Activated T-cell treated with anti-CD3 and anti-CD28 coated beads, Interleukin-2, amount 50 U/mL, for 72 hours (primary cell): ENCODE data around the gene ROR1. TPM values are rescaled to one million over a fixed set of nuclear protein-coding genes. Genes with fewer than 3 reads are reported as not detected.
"Not testable (repeated sequence)": the region's sequence is repeated elsewhere in the genome, so short reads cannot be mapped to it uniquely, and the experiment has no call there.

Source experiments
- ATAC-seq, 2 donors: fragments of 150-1000 bp; cut with Tn5 transposase; replicated peaks in 1 of 2; 2 replicates each; pipeline ENCODE4 v1.10.0; 2021; ENCODE audit warnings: moderate library complexity in 2 of 2, mild to moderate bottlenecking in 1 of 2
- DNase-seq, 2 donors: peaks; one replicate each; pipeline ENCODE4 v3.0.0; 2021 to 2022; ENCODE audit warnings: mixed read lengths in 1 of 2
- H3K27ac Mint-ChIP-seq: one replicate; pipeline ENCODE4 v1.8.0; 2022; ENCODE audit warnings: mild to moderate bottlenecking, moderate library complexity, mixed read lengths
- H3K27me3 Mint-ChIP-seq: one replicate; pipeline ENCODE4 v1.8.0; 2022; ENCODE audit warnings: low read depth, mixed read lengths
- H3K36me3 Mint-ChIP-seq, 2 donors: one replicate each; pipeline ENCODE4 v1.8.0; 2022; ENCODE audit warnings: mixed read lengths in 2 of 2, mild to moderate bottlenecking in 1 of 2; ENCODE audit not compliant: insufficient read depth in 2 of 2
- H3K4me1 Mint-ChIP-seq: one replicate; pipeline ENCODE4 v1.8.0; 2022; ENCODE audit warnings: low read depth, mixed read lengths
- H3K4me3 Mint-ChIP-seq, 2 donors: one replicate each; pipeline ENCODE4 v1.8.0; 2022; ENCODE audit warnings: mild to moderate bottlenecking in 2 of 2, mixed read lengths in 2 of 2, moderate library complexity in 2 of 2
- H3K9me3 Mint-ChIP-seq, 2 donors: one replicate each; pipeline ENCODE4 v1.8.0; 2022; ENCODE audit warnings: mixed read lengths in 2 of 2
- total RNA-seq, 2 donors: library from RNA; stranded (reverse); gene quantifications; one replicate each; pipeline ENCODE4 v1.2.3, GENCODE V29; 2022

The ROR1 gene
- total RNA-seq, 2 donors from 2014 or later: 0.19 TPM; not detected in 1

GRCh38 chr1:64098436-64098835 is 324.6 kb downstream of the ROR1 start:
- H3K4me3 Mint-ChIP-seq: no peak overlapping the region
- no peak overlapping the region for H3K27ac Mint-ChIP-seq
- no peaks in the 10 kb centered on the region for H3K9me3 Mint-ChIP-seq
- H3K27me3 Mint-ChIP-seq: no peaks in the 10 kb centered on the region
- DNase-seq (no peak), ATAC-seq (no peak)
- H3K36me3 Mint-ChIP-seq: no peaks in the 10 kb centered on the region
- H3K4me1 Mint-ChIP-seq: no peaks in the 10 kb centered on the region

- Mint-ChIP-seq H3K9me3 (no peaks in the 10 kb centered on the region), H3K4me3 (no peak overlapping the region), H3K36me3 (no peaks in the 10 kb centered on the region), H3K27me3 (no peaks in the 10 kb centered on the region), H3K27ac (no peak overlapping the region), H3K4me1 (no peaks in the 10 kb centered on the region)
- DNase-seq (no peak), ATAC-seq (no peak)
These were observed 325.2 kb downstream of the ROR1 start for GRCh38 chr1:64098846-64099582.

GRCh38 chr1:64100791-64101190 is 327.0 kb downstream of the ROR1 start:
- H3K4me3 Mint-ChIP-seq: no peak overlapping the region
- H3K36me3 Mint-ChIP-seq: no peaks in the 10 kb centered on the region
- ATAC-seq (no peak), DNase-seq (no peak)
- peaks cover 0 to 1% of the 10 kb centered on the region in 2 donors for H3K9me3 Mint-ChIP-seq
- no peak overlapping the region for H3K27ac Mint-ChIP-seq
- no peaks in the 10 kb centered on the region for H3K27me3 Mint-ChIP-seq
- no peaks in the 10 kb centered on the region for H3K4me1 Mint-ChIP-seq

GRCh38 chr1:64104585-64104984 is 330.8 kb downstream of the ROR1 start:
- not testable (repeated sequence) for H3K4me3 Mint-ChIP-seq, ATAC-seq, H3K36me3 Mint-ChIP-seq, H3K9me3 Mint-ChIP-seq, H3K4me1 Mint-ChIP-seq, H3K27ac Mint-ChIP-seq, DNase-seq
- peaks cover 11% of the 10 kb centered on the region for H3K27me3 Mint-ChIP-seq

GRCh38 chr1:64107118-64107519 is 333.3 kb downstream of the ROR1 start:
- H3K4me1 Mint-ChIP-seq: no peaks in the 10 kb centered on the region
- peaks cover 0 to 1% of the 10 kb centered on the region in 2 donors for H3K9me3 Mint-ChIP-seq
- DNase-seq: no peak
- no peak overlapping the region for H3K27ac Mint-ChIP-seq
- no peak overlapping the region for H3K4me3 Mint-ChIP-seq
- H3K27me3 Mint-ChIP-seq: peaks cover 11% of the 10 kb centered on the region
- ATAC-seq: no peak
- H3K36me3 Mint-ChIP-seq: peaks cover 0 to 2% of the 10 kb centered on the region in 2 donors

GRCh38 chr1:64107632-64108031 is 333.8 kb downstream of the ROR1 start:
- peaks cover 0 to 2% of the 10 kb centered on the region in 2 donors for H3K36me3 Mint-ChIP-seq
- H3K9me3 Mint-ChIP-seq: peaks cover 0 to 1% of the 10 kb centered on the region in 2 donors
- no peak overlapping the region for H3K27ac Mint-ChIP-seq
- H3K4me1 Mint-ChIP-seq: no peaks in the 10 kb centered on the region
- H3K4me3 Mint-ChIP-seq: no peak overlapping the region
- DNase-seq (no peak), ATAC-seq (no peak)
- peaks cover 13% of the 10 kb centered on the region for H3K27me3 Mint-ChIP-seq

GRCh38 chr1:64110924-64111777 is 337.3 kb downstream of the ROR1 start:
- Mint-ChIP-seq H3K4me1 (no peaks in the 10 kb centered on the region), H3K9me3 (no peaks in the 10 kb centered on the region), H3K27me3 (peaks cover 20% of the 10 kb centered on the region), H3K4me3 (no peak overlapping the region), H3K27ac (no peak overlapping the region), H3K36me3 (peaks cover 0 to 2% of the 10 kb centered on the region in 2 donors)
- ATAC-seq (no peak), DNase-seq (no peak)

- peaks cover 13% of the 10 kb centered on the region for H3K27me3 Mint-ChIP-seq
- no peak for ATAC-seq
- no peaks in the 10 kb centered on the region for H3K36me3 Mint-ChIP-seq
- no peak overlapping the region for H3K27ac Mint-ChIP-seq
- no peaks in the 10 kb centered on the region for H3K4me1 Mint-ChIP-seq
- no peak overlapping the region for H3K4me3 Mint-ChIP-seq
- H3K9me3 Mint-ChIP-seq: no peaks in the 10 kb centered on the region
- no peak for DNase-seq
These were observed 338.0 kb downstream of the ROR1 start for GRCh38 chr1:64111787-64112186.

- no peak overlapping the region for H3K27ac Mint-ChIP-seq
These were observed 338.5 kb downstream of the ROR1 start for GRCh38 chr1:64112281-64112680.

GRCh38 chr1:64114012-64114525 is 340.3 kb downstream of the ROR1 start:
- no peak overlapping the region for H3K4me3 Mint-ChIP-seq
- H3K27me3 Mint-ChIP-seq: peaks cover 12% of the 10 kb centered on the region
- no peaks in the 10 kb centered on the region for H3K4me1 Mint-ChIP-seq
- ATAC-seq: no peak
- H3K27ac Mint-ChIP-seq: no peak overlapping the region
- no peaks in the 10 kb centered on the region for H3K36me3 Mint-ChIP-seq
- no peaks in the 10 kb centered on the region for H3K9me3 Mint-ChIP-seq
- no peak for DNase-seq

More at GRCh38 chr1:64112281-64112680, 338.5 kb downstream of the ROR1 start:
- DNase-seq: no peak
- H3K4me3 Mint-ChIP-seq: no peak overlapping the region
- H3K9me3 Mint-ChIP-seq: no peaks in the 10 kb centered on the region
- H3K27me3 Mint-ChIP-seq: peaks cover 12% of the 10 kb centered on the region
- no peak for ATAC-seq
- H3K4me1 Mint-ChIP-seq: no peaks in the 10 kb centered on the region
- no peaks in the 10 kb centered on the region for H3K36me3 Mint-ChIP-seq

GRCh38 chr1:64116537-64116936 is 342.7 kb downstream of the ROR1 start:
- H3K27ac Mint-ChIP-seq: no peak overlapping the region
- ATAC-seq (no peak), DNase-seq (no peak)
- no peaks in the 10 kb centered on the region for H3K4me1 Mint-ChIP-seq
- H3K9me3 Mint-ChIP-seq: no peaks in the 10 kb centered on the region
- no peak overlapping the region for H3K4me3 Mint-ChIP-seq
- H3K36me3 Mint-ChIP-seq: no peaks in the 10 kb centered on the region
- H3K27me3 Mint-ChIP-seq: peaks cover 19% of the 10 kb centered on the region

- ATAC-seq (no peak), DNase-seq (no peak)
- no peaks in the 10 kb centered on the region for H3K36me3 Mint-ChIP-seq
- H3K27ac Mint-ChIP-seq: no peak overlapping the region
- peaks cover 26% of the 10 kb centered on the region for H3K27me3 Mint-ChIP-seq
- H3K4me1 Mint-ChIP-seq: no peaks in the 10 kb centered on the region
- H3K9me3 Mint-ChIP-seq: no peaks in the 10 kb centered on the region
- H3K4me3 Mint-ChIP-seq: no peak overlapping the region
These were observed 343.7 kb downstream of the ROR1 start for GRCh38 chr1:64117492-64117891.

- no peaks in the 10 kb centered on the region for H3K9me3 Mint-ChIP-seq
- no peaks in the 10 kb centered on the region for H3K4me1 Mint-ChIP-seq
These were observed 348.1 kb downstream of the ROR1 start for GRCh38 chr1:64121766-64122385.

More at GRCh38 chr1:64121766-64122385, 348.1 kb downstream of the ROR1 start:
- Mint-ChIP-seq H3K27ac (no peak overlapping the region), H3K4me3 (no peak overlapping the region), H3K27me3 (peaks cover 29% of the 10 kb centered on the region), H3K36me3 (no peaks in the 10 kb centered on the region)
- DNase-seq (no peak), ATAC-seq (no peak)
